Hematopoietic multipotent progenitor cell treated with erythropoietin and hydrocortisone succinate and interleukin-3 and kit ligand, for 6 days (in vitro differentiated cells): ENCODE data around the gene MAML3.

ENCODE experiments used
- DNase-seq: peaks from one replicate; pipeline ENCODE4 v3.0.0-alpha.2; 2015

The MAML3 gene

GRCh38 chr4:139767585-139767984, 386.4 kb downstream of the MAML3 start:
- no peak for DNase-seq

GRCh38 chr4:139767168-139767567, 386.8 kb downstream of the MAML3 start:
- DNase-seq, result no peak

GRCh38 chr4:139764686-139765310, 389.2 kb downstream of the MAML3 start:
- peak; percentile 62 for DNase-seq

- DNase-seq, result peak; percentile 44
Measured at GRCh38 chr4:139764182-139764581, 389.8 kb downstream of the MAML3 start.

GRCh38 chr4:139763672-139764071, 390.3 kb downstream of the MAML3 start:
- DNase-seq, result peak; percentile 23

- no peak for DNase-seq
Measured at GRCh38 chr4:139763205-139763604, 390.8 kb downstream of the MAML3 start.

- no peak for DNase-seq
Measured at GRCh38 chr4:139762720-139763119, 391.3 kb downstream of the MAML3 start.

GRCh38 chr4:139761461-139761860, 392.5 kb downstream of the MAML3 start:
- peak; percentile 58 for DNase-seq

- DNase-seq, result no peak
Measured at GRCh38 chr4:139760567-139760966, 393.4 kb downstream of the MAML3 start.

GRCh38 chr4:139759097-139759496, 394.9 kb downstream of the MAML3 start:
- DNase-seq, result no peak

GRCh38 chr4:139756391-139757180, 397.4 kb downstream of the MAML3 start:
- DNase-seq, result no peak

- no peak for DNase-seq
Measured at GRCh38 chr4:139754938-139755337, 399.0 kb downstream of the MAML3 start.

GRCh38 chr4:139753686-139754085, 400.3 kb downstream of the MAML3 start:
- no peak for DNase-seq

- no peak for DNase-seq
Measured at GRCh38 chr4:139749835-139750498, 404.0 kb downstream of the MAML3 start.

- DNase-seq, result no peak
Measured at GRCh38 chr4:139749338-139749737, 404.6 kb downstream of the MAML3 start.

GRCh38 chr4:139746431-139747171, 407.4 kb downstream of the MAML3 start:
- DNase-seq, result no peak

- DNase-seq, result no peak
Measured at GRCh38 chr4:139745111-139745639, 408.8 kb downstream of the MAML3 start.

- DNase-seq, result no peak
Measured at GRCh38 chr4:139744232-139744631, 409.8 kb downstream of the MAML3 start.

GRCh38 chr4:139743027-139743426, 411.0 kb downstream of the MAML3 start:
- DNase-seq, result no peak

- peak; percentile 74 for DNase-seq
Measured at GRCh38 chr4:139740531-139741041, 413.4 kb downstream of the MAML3 start.

GRCh38 chr4:139740121-139740520, 413.9 kb downstream of the MAML3 start:
- no peak for DNase-seq

- no peak for DNase-seq
Measured at GRCh38 chr4:139738846-139739613, 415.0 kb downstream of the MAML3 start.
